H1 (cell line): ENCODE results near the gene OS9. TPM values are rescaled to one million over a fixed set of nuclear protein-coding genes. Genes with fewer than 3 reads are reported as not detected.

Experiments
- CTCF ChIA-PET: fragments of 300-600 bp; sonication (Branson Sonifier 250); formaldehyde crosslinking; loops from one replicate; lab custom pipeline; 2021; ENCODE audit not compliant: partially characterized antibody; lab: Charles Lee
- POLR2A ChIA-PET: fragments of 300-600 bp; sonication (Branson Sonifier 250); formaldehyde crosslinking; loops from one replicate; lab custom pipeline; 2021; ENCODE audit warnings: inconsistent platforms; ENCODE audit not compliant: partially characterized antibody; lab: Charles Lee
- DNase-seq, 2 experiments: peaks; one replicate each; pipeline versions ENCODE4 v3.0.0 to v3.0.0-alpha.2; 2010 to 2022; ENCODE audit warnings: low spot score in 2 of 2, low read depth in 1 of 2, mixed read lengths in 1 of 2
- FAIRE-seq: peaks from 2 replicates; lab custom pipeline; 2011; peaks lifted over from hg19 to GRCh38; lab: Jason Lieb, UNC
- H2AFZ ChIP-seq: 2 replicates; pipeline ENCODE4 v1.8.1; 2012; ENCODE audit warnings: low read length, inconsistent platforms
- H2AK5ac ChIP-seq: 2 replicates; pipeline ENCODE4 v1.6.1; 2013; ENCODE audit warnings: low read depth, low read length
- H2BK120ac ChIP-seq: replicated peaks from 2 replicates; pipeline ENCODE3; 2013; ENCODE audit warnings: low read depth, low read length, inconsistent platforms
- H2BK12ac ChIP-seq: 2 replicates; pipeline ENCODE4 v1.6.1; 2013; ENCODE audit warnings: low read depth, low read length
- H2BK15ac ChIP-seq: 2 replicates; pipeline ENCODE4 v1.6.1; 2013; ENCODE audit warnings: low read length
- H2BK20ac ChIP-seq: 2 replicates; pipeline ENCODE4 v1.6.1; 2013; ENCODE audit warnings: low read length
- H2BK5ac ChIP-seq: 2 replicates; pipeline ENCODE4 v1.6.1; 2013; ENCODE audit warnings: low read depth, low read length
- H3K14ac ChIP-seq: 2 replicates; pipeline ENCODE4 v1.6.1; 2013; ENCODE audit warnings: inconsistent platforms; ENCODE audit not compliant: insufficient read length
- H3K18ac ChIP-seq: 2 replicates; pipeline ENCODE4 v1.6.1; 2013; ENCODE audit warnings: low read length; ENCODE audit errors: extremely low read depth
- H3K23ac ChIP-seq: 2 replicates; pipeline ENCODE4 v1.6.1; 2013; ENCODE audit warnings: inconsistent platforms; ENCODE audit not compliant: insufficient read length
- H3K23me2 ChIP-seq: 2 replicates; pipeline ENCODE4 v1.6.1; 2013; ENCODE audit warnings: low read depth, low read length
- H3K27ac ChIP-seq: 2 replicates; pipeline ENCODE4 v1.6.1; 2011; ENCODE audit warnings: low read depth, low read length, inconsistent platforms
- H3K27me3 ChIP-seq, 4 experiments: replicated peaks in 1 of 4; 1 replicate in 1 of 4; 2 replicates in 3 of 4; pipeline versions ENCODE4 v1.6.1 to v1.8.1; 2011 to 2013; ENCODE audit warnings: low read length in 3 of 4, mild to moderate bottlenecking in 3 of 4, inconsistent platforms in 2 of 4, mixed read lengths in 2 of 4, moderate library complexity in 1 of 4; ENCODE audit not compliant: control insufficient read depth in 3 of 4, insufficient read depth in 3 of 4; ENCODE audit errors: extremely low read depth in 1 of 4
- H3K36me3 ChIP-seq, 4 experiments: 2 replicates each; pipeline versions ENCODE4 v1.6.1 to v1.8.1; 2011 to 2013; ENCODE audit warnings: mild to moderate bottlenecking in 4 of 4, low read length in 3 of 4, moderate library complexity in 2 of 4, control low read depth in 1 of 4, inconsistent platforms in 1 of 4; ENCODE audit not compliant: insufficient read depth in 4 of 4, control insufficient read depth in 2 of 4
- H3K4ac ChIP-seq: replicated peaks from 2 replicates; pipeline ENCODE3; 2013; ENCODE audit warnings: low read length, low read depth, mixed read lengths, inconsistent platforms; ENCODE audit not compliant: insufficient read length
- H3K4me1 ChIP-seq, 4 experiments: replicated peaks in 1 of 4; 1 replicate in 1 of 4; 2 replicates in 3 of 4; pipeline versions ENCODE4 v1.6.1 to v1.8.1; 2011 to 2013; ENCODE audit warnings: low read length in 3 of 4, inconsistent platforms in 2 of 4, mixed read lengths in 1 of 4; ENCODE audit not compliant: insufficient read depth in 4 of 4, control insufficient read depth in 3 of 4
- H3K4me2 ChIP-seq, 2 experiments: 2 replicates each; pipeline versions ENCODE4 v1.6.1 to v1.8.1; 2011 to 2013; ENCODE audit warnings: low read depth in 2 of 2, low read length in 2 of 2, control low read depth in 1 of 2, inconsistent platforms in 1 of 2, mild to moderate bottlenecking in 1 of 2; ENCODE audit not compliant: insufficient read depth in 1 of 2
- H3K4me3 ChIP-seq, 4 experiments: fragments of 200-600, 300-600 bp in 1 of 4; sonication (generic), shearing (Covaris generic), sonication (Bioruptor Twin) in 1 of 4; 2 replicates each; pipeline versions ENCODE4 v1.5.1 to v1.8.1; 2011 to 2016; ENCODE audit warnings: low read length in 4 of 4, low read depth in 3 of 4, control low read depth in 2 of 4, inconsistent platforms in 2 of 4, mild to moderate bottlenecking in 2 of 4, mixed read lengths in 1 of 4, moderate library complexity in 1 of 4; ENCODE audit not compliant: insufficient read depth in 2 of 4; ENCODE audit errors: extremely low read depth in 1 of 4
- H3K56ac ChIP-seq: replicated peaks from 2 replicates; pipeline ENCODE3; 2013; ENCODE audit warnings: low read depth, mild to moderate bottlenecking, mixed read lengths, low read length, inconsistent platforms; ENCODE audit not compliant: insufficient read length
- H3K79me1 ChIP-seq: 2 replicates; pipeline ENCODE4 v1.6.1; 2013; ENCODE audit warnings: low read depth, low read length, control low read depth
- H3K79me2 ChIP-seq, 2 experiments: 2 replicates each; pipeline versions ENCODE4 v1.6.1 to v1.8.1; 2012 to 2013; ENCODE audit warnings: low read length in 2 of 2, mild to moderate bottlenecking in 2 of 2, inconsistent platforms in 1 of 2; ENCODE audit not compliant: insufficient read depth in 2 of 2, control insufficient read depth in 1 of 2
- H3K9ac ChIP-seq, 4 experiments: replicated peaks in 1 of 4; 1 replicate in 1 of 4; 2 replicates in 3 of 4; pipeline versions ENCODE4 v1.6.1 to v1.8.1; 2011 to 2013; ENCODE audit warnings: low read depth in 3 of 4, low read length in 3 of 4, control low read depth in 2 of 4, mild to moderate bottlenecking in 2 of 4, moderate library complexity in 2 of 4, inconsistent platforms in 1 of 4; ENCODE audit errors: extremely low read depth in 1 of 4
- H3K9me3 ChIP-seq, 2 experiments: 2 replicates each; pipeline versions ENCODE4 v1.6.1 to v1.8.1; 2012 to 2013; ENCODE audit warnings: mild to moderate bottlenecking in 2 of 2, moderate library complexity in 2 of 2, control low read depth in 1 of 2, inconsistent platforms in 1 of 2, low read depth in 1 of 2, low read length in 1 of 2, mixed read lengths in 1 of 2; ENCODE audit not compliant: insufficient read depth in 2 of 2
- H4K20me1 ChIP-seq, 2 experiments: replicated peaks in 1 of 2; 2 replicates each; pipeline versions ENCODE3 to v1.8.1; 2011 to 2013; ENCODE audit warnings: inconsistent platforms in 2 of 2, low read length in 2 of 2, mild to moderate bottlenecking in 1 of 2; ENCODE audit not compliant: insufficient read depth in 2 of 2, control insufficient read depth in 1 of 2
- H4K5ac ChIP-seq: 2 replicates; pipeline ENCODE4 v1.6.1; 2013; ENCODE audit warnings: low read length, low read depth, mixed read lengths, inconsistent platforms; ENCODE audit not compliant: insufficient read length
- H4K8ac ChIP-seq: 2 replicates; pipeline ENCODE4 v1.8.0; 2013; ENCODE audit warnings: mild to moderate bottlenecking, moderate library complexity, low read length, inconsistent platforms; ENCODE audit not compliant: insufficient read depth; ENCODE audit errors: extremely low read depth
- H4K91ac ChIP-seq: replicated peaks from 2 replicates; pipeline ENCODE3; 2013; ENCODE audit warnings: low read length, mixed read lengths, inconsistent platforms; ENCODE audit not compliant: insufficient read length
- CHD1 ChIP-seq: IDR thresholded peaks from 2 replicates; pipeline ENCODE4 v1.6.1; 2012; ENCODE audit warnings: low read depth, low read length, improper control_type of control experiment
- CHD2 ChIP-seq: IDR thresholded peaks from 2 replicates; pipeline ENCODE4 v1.6.1; 2012; ENCODE audit warnings: low read length, improper control_type of control experiment
- PHF8 ChIP-seq: fragments of 200-600 bp; sonication (generic); conservative IDR thresholded peaks from 2 replicates; pipeline ENCODE4 v1.7.1; 2012; ENCODE audit warnings: low read depth, mild to moderate bottlenecking, inconsistent platforms, low read length, moderate library complexity
- POLR2A ChIP-seq, 2 experiments: IDR thresholded peaks; 1 replicate in 1 of 2; 2 replicates in 1 of 2; pipeline ENCODE4 v1.6.1; 2011; ENCODE audit warnings: low read depth in 2 of 2, low read length in 2 of 2, mild to moderate bottlenecking in 2 of 2; ENCODE audit errors: control extremely low read depth in 1 of 2
- RBBP5 ChIP-seq: IDR thresholded peaks from 2 replicates; pipeline ENCODE4 v1.7.1; 2012; ENCODE audit warnings: low read depth, mild to moderate bottlenecking, inconsistent platforms, low read length, moderate library complexity, borderline replicate concordance
- SRF ChIP-seq: IDR thresholded peaks from 2 replicates; pipeline ENCODE4 v1.6.1; 2011; ENCODE audit warnings: mild to moderate bottlenecking, low read depth, low read length, moderate library complexity
- TBP ChIP-seq: IDR thresholded peaks from 2 replicates; pipeline ENCODE4 v1.6.1; 2011; ENCODE audit warnings: low read depth, low read length, improper control_type of control experiment
- WGBS, 2 experiments: shearing (Covaris generic) in 1 of 2; methylation state at CpG; one replicate each; pipeline versions ENCODE4 v1.1.6 to v1.1.7; 2013 to 2015; ENCODE audit warnings: low lambda C conversion rate in 2 of 2, mixed read lengths in 2 of 2, inconsistent platforms in 1 of 2, low coverage in 1 of 2, missing lambda C conversion rate in 1 of 2; ENCODE audit not compliant: insufficient replicate concordance in 2 of 2, insufficient coverage in 1 of 2, insufficient read length in 1 of 2; ENCODE audit errors: extremely low coverage in 1 of 2, missing lambda C conversion rate in 1 of 2; 5-methylcytosine and 5-hydroxymethylcytosine counted together
- polyA plus RNA-seq, 7 experiments: library from polyadenylated mRNA; depleted of rRNA in 3 of 7; stranded (reverse) in 5 of 7; unstranded in 2 of 7; fragments of >200 nt in 5 of 7; fragments of 200-250 nt in 2 of 7; gene quantifications; 1 replicate in 5 of 7; 2 replicates in 1 of 7; 4 replicates in 1 of 7; pipeline versions ENCODE4 v1.2.1 to v1.2.3, GENCODE V29; 2011 to 2013; ENCODE audit warnings: missing spikeins in 2 of 7, mixed read lengths in 2 of 7
- total RNA-seq: library from RNA; stranded (reverse); fragmentation: NEBNext Ultra II Directional; extraction: Animal tissue kit (Norgen Biotek cat#: 25700); gene quantifications from 2 replicates; pipeline ENCODE4 v1.2.1, GENCODE V29; 2021

OS9 gene
- total and polyA plus RNA-seq, 2 of the 8 experiments (the other 6 are each of a cell fraction or from before 2014, with no cell fraction given), result 71.0 to 108 TPM

DNA sequence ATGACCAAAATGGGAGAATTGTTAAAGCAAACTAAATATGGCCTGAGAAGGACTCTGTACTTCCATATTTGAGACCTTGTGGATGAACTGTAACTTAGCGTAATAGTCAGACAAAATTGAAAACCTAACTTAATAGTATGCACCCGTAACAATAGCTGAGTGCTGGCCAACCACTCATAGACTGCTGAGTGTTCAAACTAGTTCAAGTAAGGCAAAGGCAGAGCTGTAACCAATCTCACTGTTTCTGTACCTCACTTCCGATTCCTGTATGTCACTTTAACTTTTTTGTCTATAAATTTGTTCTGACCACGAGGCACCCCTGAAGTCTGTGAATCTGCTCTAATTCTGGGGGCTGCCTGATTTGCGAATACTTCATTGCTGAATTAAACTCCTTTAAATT lies 27.0 kb upstream of the OS9 start:
- Histone ChIP-seq H2BK120ac (no peak overlapping the region), H2AK5ac (no peak overlapping the region), H3K27ac (no peak overlapping the region), H3K18ac (no peak overlapping the region), H2BK20ac (no peak overlapping the region), H3K4me2 (no peak overlapping the region), H2BK12ac (no peak overlapping the region), H3K23ac (no peak overlapping the region), H3K9ac (no peak overlapping the region), H3K79me1 (no peaks in the 10 kb centered on the region), H4K20me1 (no peaks in the 10 kb centered on the region), H3K56ac (no peak overlapping the region), H2AFZ (no peak overlapping the region), H3K27me3 (no peaks in the 10 kb centered on the region), H4K8ac (no peak overlapping the region), H3K4me3 (no peak overlapping the region), H3K79me2 (no peaks in the 10 kb centered on the region), H3K14ac (no peak overlapping the region), H3K4me1 (no peaks in the 10 kb centered on the region), H4K91ac (no peak overlapping the region), H3K36me3 (no peaks in the 10 kb centered on the region), H2BK5ac (no peak overlapping the region), H3K23me2 (no peaks in the 10 kb centered on the region), H2BK15ac (no peak overlapping the region), H3K9me3 (peaks cover 5 to 33% of the 10 kb centered on the region in 2 experiments), H4K5ac (no peak overlapping the region), H3K4ac (no peak overlapping the region)
- 84% methylated on average over 5 of the region's 5 CpGs; no CpG with 5 or more reads in 1 of the 2 experiments for WGBS, 2 experiments
- POLR2A ChIA-PET, result no interaction called here
- CTCF ChIA-PET, result no interaction called here
- no peak for FAIRE-seq
- DNase-seq, result no peak
- TF ChIP-seq TBP (no peak), CHD1 (no peak), CHD2 (no peak), POLR2A (IDR thresholded peaks at IDR 0.05; ENCODE audit: control extremely low read depth in 1 of 2, low read depth in 2 of 2, low read length in 2 of 2) (no peak), RBBP5 (no peak), PHF8 (no peak), SRF (no peak)
